NOMO-1 treated with dmso at 0.1 percent for 144 hours (cell line): ENCODE data around the gene NCSTN.

Experiments
- DNase-seq: peaks from one replicate; lab custom pipeline; 2025; ENCODE audit not compliant: unreplicated experiment; lab: John Stamatoyannopoulos, UW

The NCSTN gene

DNA sequence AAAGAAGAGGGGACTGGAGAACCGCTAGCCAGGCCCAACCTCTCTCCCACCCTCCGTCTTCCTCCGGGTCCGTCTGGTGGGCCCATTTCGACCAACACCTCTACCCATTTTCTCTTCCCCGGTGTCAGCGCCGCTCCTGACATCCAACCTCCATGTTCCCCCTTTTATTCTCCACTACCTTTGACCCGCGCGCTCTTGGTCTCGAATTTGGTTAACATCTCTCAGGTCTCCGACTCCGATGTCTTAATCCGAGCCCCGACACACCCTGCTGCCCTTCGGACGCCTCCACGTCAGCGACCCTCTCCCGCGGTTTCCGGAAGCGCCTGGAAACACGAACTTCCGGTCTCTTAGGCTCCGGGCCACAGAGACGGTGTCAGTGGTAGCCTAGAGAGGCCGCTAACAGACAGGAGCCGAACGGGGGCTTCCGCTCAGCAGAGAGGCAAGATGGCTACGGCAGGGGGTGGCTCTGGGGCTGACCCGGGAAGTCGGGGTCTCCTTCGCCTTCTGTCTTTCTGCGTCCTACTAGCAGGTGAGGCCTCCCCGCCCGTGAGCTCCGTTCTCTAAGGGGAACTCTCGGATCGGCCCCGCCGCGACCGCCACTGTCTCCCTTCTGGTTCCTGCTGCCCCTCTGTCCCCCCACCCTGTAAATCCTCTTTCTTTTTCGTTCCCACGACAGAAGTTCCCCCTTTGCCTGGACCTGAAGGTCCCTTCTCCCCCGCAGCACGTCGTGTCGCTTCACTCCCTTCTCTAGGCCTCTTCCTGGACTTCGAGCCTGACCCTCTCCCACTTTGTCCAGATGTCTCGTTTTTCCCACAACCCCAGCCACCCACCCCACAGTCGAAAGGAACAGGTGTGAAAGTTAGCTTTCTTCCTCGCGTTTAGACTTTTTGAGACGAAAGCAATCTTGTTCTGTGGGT lies at the start of gene NCSTN, which contains the start of gene COPA:
Gene NCSTN, plus strand, starts transcription at position 431 of the 917 bp plus-strand sequence. Its CDS starts 14 bp downstream, at position 445.
Gene COPA, minus strand, starts transcription at position 298 of the 917 bp plus-strand sequence. Its CDS starts 80 bp downstream, at position 218.
- peak; percentile 94 for DNase-seq

DNA sequence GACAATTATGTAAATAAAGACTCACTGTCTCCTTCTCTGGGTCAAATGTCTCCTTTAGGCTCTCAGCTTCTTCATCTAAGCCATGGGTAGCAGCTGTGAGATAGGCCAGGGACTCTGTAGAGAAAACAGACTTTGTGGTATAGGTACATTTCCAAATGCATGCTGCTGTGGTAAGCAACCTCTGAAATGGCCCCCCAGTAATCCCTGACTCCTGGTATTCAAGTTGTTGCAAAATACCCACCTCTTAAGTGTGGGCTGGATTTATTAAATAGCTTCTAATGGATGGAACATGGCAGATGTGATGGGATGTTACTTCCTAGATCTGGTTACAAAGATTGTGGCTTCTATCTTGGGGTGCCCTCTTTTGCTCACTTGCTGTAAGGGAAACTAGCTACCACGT lies 47.1 kb upstream of the NCSTN start:
- no peak for DNase-seq

DNA sequence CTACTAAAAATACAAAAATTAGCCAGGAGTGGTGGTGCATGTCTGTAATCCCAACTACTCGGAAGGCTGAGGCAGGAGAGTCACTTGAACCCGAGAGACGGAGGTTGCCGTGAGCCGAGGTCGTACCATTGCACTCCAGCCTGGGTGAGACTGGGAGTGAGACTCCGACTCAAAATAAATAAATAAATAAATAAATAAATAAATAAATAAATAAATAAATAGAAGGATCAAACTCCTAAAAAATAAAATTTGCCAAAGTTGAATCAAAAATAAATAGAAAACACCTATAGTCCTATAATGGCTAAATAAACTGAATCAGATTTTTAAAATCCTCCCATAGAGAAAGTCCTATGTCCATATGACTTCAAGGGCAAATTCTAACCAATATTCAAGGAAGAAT lies 43.0 kb upstream of the NCSTN start:
- DNase-seq, result no peak

DNA sequence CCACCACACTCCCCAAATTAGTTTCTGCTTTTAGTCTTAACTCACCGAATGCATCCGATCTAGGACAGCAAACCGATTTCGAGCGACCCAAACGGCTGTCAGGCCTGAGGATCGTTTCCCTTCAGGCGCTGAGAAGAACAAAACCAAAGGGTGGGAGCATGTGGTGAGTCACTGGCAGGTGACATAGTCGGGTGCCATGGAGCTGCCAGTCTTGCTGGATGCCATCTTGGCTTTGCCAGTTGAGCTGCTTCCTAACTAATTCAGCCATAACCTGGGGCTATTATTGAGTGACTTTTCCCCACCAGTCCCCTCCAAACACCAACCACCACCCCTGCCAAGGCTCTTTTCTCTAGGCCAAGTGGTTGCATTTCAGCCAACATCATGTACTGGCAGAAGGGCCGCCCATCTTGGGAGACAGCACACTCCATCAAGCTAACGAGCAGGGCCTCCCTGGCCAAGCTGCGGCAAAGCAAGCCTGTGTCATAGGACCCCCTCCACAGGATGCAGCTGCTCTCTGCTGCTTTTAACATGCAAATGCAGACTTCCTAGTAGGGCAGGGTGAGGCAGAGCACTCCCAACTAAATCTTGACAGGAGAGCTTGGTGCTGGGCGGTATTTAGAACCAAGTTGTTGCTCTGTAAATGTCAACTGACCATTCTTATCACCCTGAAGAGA lies 35.9 kb upstream of the NCSTN start:
- DNase-seq, result no peak

DNA sequence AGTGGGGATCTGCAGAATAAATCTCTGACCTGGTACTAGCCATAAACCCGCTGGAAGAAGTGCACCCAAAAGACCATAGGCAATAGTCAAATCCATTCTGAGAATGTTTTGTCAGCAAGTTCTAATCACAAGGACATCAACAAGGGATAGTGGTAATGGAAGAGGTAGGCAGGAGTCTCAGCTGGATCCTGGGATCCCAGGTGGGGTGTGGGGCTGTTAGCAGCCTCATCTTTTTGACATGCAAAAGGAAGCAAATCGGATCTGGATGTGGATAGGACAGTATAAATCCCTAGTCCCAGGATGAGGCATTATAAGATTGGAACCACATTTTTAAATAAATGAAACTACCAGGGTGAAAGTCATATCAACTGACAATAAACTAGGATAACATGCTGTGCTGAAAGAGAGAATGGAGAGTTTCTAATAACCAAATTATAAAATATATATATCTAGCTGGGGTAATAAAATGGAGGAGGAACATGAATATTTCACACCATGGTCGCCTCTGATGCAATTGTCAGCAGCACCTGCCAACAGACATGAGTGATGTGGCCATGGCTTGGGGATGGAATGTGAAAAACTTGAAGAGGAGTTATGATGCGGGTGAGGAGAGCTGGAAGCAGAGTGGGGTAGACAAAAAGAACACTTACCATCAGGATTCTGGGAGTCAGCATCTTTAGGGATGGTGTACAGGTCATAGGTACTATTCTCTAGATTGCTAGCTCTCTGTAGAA lies 34.6 kb upstream of the NCSTN start:
- DNase-seq, result no peak

DNA sequence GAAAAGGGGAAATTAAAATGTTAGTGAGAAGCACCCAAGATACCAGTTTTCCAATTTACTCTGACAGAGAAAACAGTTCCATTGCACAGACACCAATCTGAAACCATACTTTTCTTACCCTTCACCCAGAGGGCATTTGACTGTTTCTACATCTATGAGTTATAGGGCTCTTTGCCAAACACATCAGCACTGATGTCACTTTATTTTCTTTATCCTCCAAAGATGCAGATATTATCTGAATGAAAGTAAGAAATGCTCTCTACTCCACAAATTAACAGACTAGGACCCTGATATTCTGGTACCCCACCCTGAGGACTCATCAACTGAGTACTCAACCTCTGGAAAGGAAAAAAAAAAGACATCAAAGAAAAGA lies 34.0 kb upstream of the NCSTN start:
- no peak for DNase-seq

DNA sequence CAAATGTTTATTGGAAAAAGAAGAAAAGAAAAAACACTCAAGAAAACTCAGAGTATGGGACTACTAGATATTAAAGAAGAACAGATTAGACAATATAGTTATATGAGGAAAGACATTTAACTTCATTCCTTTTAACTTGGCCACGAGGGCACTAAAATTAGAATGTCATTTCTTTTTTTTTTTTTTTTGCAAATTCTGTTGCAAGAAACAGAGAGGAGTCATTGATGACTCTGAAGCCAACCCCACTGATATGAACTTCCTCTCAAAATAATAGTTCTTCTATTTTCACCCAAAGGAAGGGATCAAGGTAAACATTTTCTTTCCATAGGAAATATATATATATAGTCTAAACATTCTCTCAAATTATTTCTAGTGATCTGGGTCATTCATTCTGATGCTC lies 33.6 kb upstream of the NCSTN start:
- DNase-seq, result no peak

DNA sequence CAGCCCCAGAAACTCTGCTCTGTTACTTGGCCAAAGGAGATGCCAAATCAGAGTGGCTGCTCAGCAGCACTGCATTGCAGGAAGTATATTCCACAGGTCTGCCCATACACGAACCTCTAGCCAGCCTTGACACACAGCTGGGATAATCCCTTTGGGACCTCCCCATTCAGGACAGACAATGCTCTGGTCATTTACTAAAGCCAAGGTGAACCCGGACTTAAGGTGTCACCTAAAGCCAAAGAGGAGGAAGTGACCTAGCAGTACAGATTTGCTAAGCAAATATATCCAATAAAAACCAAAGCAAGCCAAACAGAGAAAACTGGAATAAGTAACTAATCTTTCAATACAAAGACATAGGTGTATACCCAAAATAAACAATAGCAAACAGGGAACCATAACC lies 27.8 kb upstream of the NCSTN start:
- no peak for DNase-seq

DNA sequence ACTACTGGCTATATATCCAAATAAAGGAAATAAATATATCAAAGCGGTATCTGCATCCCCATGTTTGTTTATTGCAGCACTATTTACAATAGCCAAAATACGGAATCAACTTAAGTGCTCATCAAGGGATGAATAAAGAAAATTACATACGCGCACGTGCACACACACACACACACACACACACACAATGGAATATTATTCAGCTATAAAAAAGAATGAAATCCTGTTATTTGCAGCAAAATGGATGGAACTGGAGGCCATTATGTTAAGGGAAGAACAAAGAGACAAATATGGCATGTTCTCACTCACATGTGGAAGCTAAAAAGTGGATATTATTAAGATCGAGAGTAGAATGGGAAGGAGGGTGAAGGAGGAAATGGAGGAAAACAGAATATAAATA lies 20.4 kb upstream of the NCSTN start:
- DNase-seq, result no peak

DNA sequence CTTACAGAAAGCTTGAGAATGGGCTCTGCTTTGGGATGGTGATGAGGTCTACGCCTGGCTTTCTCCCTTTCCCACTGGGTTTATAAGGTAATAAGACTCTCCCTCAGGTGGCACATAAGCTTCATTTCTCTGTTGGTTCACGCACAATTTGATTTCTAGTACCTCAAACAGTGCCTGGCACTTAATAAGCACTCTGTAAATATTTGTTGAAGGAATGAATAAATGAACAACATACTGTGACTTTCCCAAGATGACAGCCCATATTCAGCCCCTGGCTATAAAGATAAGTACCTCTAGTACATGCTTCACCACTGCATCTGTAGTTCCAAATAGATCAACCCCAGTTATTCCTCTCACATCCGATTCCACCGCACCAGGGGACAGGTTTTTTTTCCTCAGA lies 17.9 kb upstream of the NCSTN start:
- no peak for DNase-seq

DNA sequence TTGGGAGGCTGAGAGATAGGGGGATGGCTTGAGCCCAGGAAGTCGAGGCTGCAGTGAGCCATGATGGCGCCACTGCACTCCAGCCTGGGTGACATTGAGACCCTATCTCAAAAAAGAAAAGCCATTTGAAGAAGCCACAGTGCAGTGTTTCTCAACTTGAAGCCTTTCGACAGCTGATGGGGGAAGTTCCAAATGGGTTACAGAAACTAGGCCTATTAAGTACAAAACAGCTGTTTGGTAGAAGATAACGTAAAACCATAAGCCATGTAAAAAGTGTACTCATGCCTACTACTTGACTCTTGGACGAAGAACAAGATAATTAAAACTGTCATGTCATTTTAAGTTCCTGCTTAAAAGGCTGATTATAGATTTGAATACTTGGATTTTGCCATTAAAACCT lies 16.8 kb upstream of the NCSTN start:
- no peak for DNase-seq

DNA sequence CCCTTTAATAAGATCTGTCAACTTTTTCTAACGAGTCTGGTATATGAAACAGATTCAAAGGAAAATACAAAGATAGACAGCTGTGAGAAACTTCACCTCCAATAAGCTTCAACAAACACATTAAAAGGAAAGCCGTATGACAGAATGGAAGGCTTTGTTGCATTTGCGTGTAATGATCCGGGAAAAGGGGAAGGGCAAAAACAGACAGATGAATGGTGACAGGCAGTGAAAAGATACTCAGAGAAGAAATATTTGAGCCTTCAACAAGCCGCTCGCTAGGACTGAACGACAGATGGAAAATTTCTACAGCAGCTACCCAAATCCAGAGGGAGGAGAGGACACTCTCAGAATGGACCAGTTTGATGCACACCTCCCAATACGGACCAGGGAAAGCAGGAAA lies 15.0 kb upstream of the NCSTN start:
- no peak for DNase-seq

DNA sequence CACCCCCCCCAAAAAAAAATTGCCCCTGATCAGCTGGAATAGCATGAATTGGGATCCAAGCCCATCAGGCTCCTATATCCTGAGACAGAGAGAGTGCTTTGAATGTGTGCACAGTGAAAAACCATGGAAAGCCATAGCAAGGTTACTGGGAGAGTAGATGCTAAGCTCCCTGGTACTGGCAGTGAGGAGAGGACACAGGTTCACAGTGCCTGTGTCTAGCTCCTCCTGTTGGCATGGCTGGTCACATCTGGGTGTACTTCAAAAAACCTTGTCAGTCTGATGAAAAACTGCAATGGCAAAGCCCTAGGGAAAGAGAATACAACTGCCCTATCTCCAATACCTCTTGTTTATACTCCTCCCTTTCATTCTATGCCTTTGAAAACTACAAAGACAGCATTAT lies 13.1 kb upstream of the NCSTN start:
- no peak for DNase-seq

DNA sequence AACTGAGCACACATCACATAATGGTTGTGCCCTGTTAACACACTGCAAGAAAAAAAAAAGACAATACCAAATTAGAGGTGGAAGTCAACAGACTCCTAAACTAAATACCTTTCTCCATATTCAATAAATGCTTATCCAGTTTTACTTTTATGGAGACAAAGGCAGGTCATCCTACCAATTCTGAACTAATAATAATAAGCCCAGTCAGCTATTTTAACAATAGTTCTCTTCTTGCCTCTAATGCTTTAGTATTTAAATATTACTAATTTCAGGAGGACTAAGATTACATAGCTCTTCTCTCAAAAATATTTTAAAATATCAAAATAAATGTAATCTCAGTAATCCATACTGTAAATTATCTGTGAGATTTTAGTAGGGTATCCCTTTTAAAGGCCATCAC lies 10.7 kb upstream of the NCSTN start:
- DNase-seq, result no peak

DNA sequence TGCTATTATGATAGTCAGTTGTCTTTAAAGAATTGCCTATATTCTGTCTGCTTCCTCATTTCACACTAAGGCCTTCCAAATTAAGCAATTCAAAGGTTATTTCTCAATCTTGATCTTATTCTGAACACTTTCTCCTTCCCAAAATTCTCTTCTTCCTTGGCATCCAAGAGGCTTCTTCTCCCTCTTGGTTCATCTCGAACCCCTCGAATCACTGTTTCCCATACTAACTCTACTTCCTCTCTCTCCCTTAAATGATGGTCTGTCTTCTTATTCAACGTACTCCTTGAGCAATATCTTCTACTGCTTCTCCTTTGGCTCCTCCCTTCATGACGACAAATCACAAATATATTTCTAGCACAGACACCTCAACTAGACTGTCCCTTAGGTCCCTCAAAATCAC lies 4.6 kb upstream of the NCSTN start:
- peak; percentile 59 for DNase-seq

DNA sequence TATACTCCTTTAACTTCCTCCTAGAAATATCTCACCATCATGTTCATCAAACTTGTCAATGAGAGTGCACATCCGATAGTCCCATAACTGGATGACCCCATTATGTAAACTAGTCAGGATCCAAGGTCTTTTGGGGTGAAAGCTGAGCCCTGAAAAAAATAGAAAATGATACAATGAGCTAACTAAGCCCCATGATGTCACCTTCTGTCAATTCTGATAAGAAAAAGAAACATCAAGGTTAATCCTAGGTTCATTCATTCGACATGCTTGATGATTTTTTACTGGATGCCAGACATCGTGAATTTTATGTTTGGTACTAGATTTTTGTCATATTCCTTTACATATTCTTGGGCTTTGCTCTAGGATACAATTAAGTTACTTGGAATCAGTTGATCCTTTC lies 3.0 kb upstream of the NCSTN start:
- DNase-seq, result no peak

DNA sequence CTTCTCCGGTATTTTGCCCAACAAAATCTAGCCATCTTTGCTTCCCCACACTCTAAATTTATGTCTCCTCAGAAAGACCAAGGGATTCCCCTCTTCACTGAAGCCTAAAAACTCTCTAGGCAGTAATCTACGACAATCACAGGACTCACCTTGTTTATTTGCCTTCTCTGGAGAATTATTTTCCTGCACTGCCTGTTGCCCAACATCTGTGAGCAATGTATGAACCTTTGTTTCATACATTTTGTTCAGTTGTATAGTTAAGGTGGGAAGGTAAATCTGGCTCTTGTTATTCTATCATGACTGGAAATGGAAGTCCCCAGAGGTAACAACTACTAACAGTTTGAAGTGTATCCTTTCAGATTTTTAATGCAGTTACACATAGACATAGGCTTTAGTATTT lies 2.3 kb upstream of the NCSTN start:
- no peak for DNase-seq

DNA sequence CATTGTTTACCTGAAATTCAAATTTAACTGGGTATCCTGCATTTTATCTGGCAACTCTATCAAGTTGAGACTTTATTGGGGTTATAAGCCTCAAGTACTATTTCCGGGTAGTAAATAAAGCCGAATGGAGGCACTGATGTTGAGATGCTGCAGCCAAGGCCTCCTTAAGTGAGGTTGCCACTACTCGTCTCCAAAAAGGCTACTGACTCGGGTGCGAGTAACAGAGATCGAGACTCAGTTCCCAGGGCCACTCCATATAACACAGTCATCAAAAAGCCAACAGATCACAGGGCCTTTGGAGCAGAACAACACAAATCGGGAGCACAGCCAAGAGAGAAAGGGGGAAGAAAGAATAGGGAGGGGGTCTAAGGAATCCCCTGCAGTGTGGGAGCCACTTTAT lies 657 bp upstream of the NCSTN start:
- DNase-seq, result no peak

DNA sequence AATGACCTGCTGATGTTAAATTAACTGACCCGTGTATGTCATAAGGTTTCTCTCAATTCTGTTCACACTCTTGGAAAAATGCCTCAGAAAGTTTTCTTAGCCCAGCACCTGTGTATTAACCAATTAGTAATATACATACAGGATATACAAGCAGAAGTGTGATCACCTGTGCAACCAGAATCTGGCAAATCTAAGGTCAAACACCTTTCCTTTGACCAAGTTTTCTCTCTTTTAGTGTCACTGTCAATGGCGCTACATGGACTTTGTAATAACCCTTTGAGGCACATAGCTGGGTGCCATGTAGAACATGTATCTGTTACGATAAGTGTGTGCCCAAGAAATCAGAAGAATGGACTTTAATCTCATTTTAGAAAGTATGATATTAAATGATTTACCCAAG lies 1.1 kb downstream of the NCSTN start:
- no peak for DNase-seq

DNA sequence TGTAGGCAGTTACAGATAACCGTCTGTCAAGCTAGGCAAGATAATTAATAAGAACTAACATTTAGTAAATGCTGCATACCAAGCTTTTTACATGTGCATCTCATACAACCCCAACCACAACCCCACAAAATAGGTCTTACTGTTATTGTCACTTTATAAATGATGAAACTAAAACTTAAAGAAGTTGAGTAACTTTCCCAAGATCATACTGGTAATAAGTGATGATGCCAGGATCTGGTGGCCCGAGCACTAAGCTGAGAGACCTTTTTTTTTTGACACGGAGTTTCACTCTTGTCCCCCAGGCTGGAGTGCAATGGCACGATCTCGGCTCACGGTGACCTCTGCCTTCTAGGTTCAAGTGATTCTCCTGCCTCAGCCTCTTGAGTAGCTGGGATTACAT lies 1.8 kb downstream of the NCSTN start:
- no peak for DNase-seq

DNA sequence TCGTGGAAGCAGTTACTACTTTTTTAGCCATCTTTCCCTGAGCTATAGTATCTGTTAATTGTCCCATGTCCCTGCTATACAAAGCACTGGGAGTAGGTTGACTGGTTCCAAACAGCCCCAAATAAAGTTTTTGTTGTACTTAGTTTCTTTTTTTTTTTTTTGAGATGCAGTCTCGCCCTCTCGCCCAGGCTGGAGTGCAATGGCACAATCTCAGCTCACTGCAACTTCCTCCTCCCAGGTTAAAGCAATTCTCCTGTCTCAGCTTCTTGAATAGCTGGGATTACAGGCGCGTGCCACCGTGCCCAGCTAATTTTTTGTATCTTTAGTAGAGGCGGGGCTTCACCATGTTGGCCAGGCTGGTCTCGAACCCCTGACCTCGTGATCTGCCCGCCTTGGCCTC lies 3.3 kb downstream of the NCSTN start:
- DNase-seq, result peak; percentile 9

DNA sequence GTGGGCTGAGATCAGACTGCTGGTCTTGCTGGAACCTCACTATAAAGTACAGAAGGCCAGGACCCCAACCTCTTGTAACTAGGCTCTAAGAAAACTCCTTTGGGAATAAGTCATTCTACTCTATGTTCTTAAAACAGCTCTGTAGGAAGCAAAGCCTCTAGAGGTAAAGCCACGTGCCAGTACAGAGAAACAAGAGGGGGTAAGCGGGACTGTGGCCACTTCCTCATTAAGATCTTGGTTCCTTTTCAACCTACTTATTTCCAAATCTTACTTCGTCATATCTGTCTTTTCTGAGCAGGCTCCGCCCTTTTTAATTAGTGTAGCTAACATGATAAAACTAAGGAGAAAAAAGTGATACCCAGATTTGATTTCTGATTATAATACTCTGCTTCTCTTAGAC lies 3.8 kb downstream of the NCSTN start:
- DNase-seq, result peak; percentile 80
